SK-N-SH treated with all-trans-retinoic acid at 6 μM for 48 hours (cell line): ENCODE results near the gene CLEC16A.

Experiments used
- ARNTL ChIP-seq: fragments of 450-650 bp; formaldehyde crosslinking; IDR thresholded peaks from 2 replicates; pipeline ENCODE4 v1.5.0; 2020; ENCODE audit warnings: low read depth, mild to moderate bottlenecking, moderate library complexity, borderline replicate concordance
- BACH2 ChIP-seq: fragments of 250-450 bp; sonication (Bioruptor Pico); IDR thresholded peaks from 2 replicates; pipeline ENCODE4 v1.9.0; 2021; ENCODE audit warnings: mild to moderate bottlenecking, borderline replicate concordance
- CREB5 ChIP-seq: fragments of 250-450 bp; sonication (Bioruptor Pico); IDR thresholded peaks from 2 replicates; pipeline ENCODE4 v1.5.1; 2020; ENCODE audit warnings: low read depth, mild to moderate bottlenecking, moderate library complexity
- CSRNP3 ChIP-seq: fragments of 250-450 bp; sonication (Bioruptor Pico); IDR thresholded peaks from 2 replicates; pipeline ENCODE4 v1.5.1; 2021; ENCODE audit warnings: mild to moderate bottlenecking, moderate library complexity
- ESRRG ChIP-seq: fragments of 250-450 bp; sonication (Bioruptor Pico); IDR thresholded peaks from 2 replicates; pipeline ENCODE4 v1.6.1; 2021; ENCODE audit warnings: mild to moderate bottlenecking
- GLIS3 ChIP-seq: fragments of 250-450 bp; sonication (Bioruptor Pico); IDR thresholded peaks from 2 replicates; pipeline ENCODE4 v1.5.0; 2020; ENCODE audit warnings: mild to moderate bottlenecking, moderate library complexity
- PATZ1 ChIP-seq: fragments of 250-450 bp; sonication (Bioruptor Pico); IDR thresholded peaks from 2 replicates; pipeline ENCODE4 v1.8.0; 2020; ENCODE audit warnings: mild to moderate bottlenecking, moderate library complexity, borderline replicate concordance
- RARB ChIP-seq: fragments of 250-450 bp; sonication (Bioruptor Pico); IDR thresholded peaks from 2 replicates; pipeline ENCODE4 v1.8.0; 2021; ENCODE audit warnings: mild to moderate bottlenecking, moderate library complexity
- SNAI2 ChIP-seq: fragments of 250-450 bp; sonication (Bioruptor Pico); IDR thresholded peaks from 2 replicates; pipeline ENCODE4 v1.5.0; 2020; ENCODE audit warnings: mild to moderate bottlenecking, moderate library complexity
- TCF4 ChIP-seq: fragments of 250-450 bp; sonication (Bioruptor Pico); IDR thresholded peaks from 2 replicates; pipeline ENCODE4 v1.8.0; 2021; ENCODE audit warnings: mild to moderate bottlenecking, moderate library complexity, borderline replicate concordance
- ZFP3 ChIP-seq: fragments of 250-450 bp; sonication (Bioruptor Pico); IDR thresholded peaks from 2 replicates; pipeline ENCODE4 v1.5.0; 2020; ENCODE audit warnings: mild to moderate bottlenecking, moderate library complexity
- TF ChIP-seq, protein P1 (sequence below): fragments of 250-450 bp; sonication (Bioruptor Pico); IDR thresholded peaks from 2 replicates; pipeline ENCODE4 v1.5.0; 2020; ENCODE audit warnings: mild to moderate bottlenecking, moderate library complexity

DNA sequence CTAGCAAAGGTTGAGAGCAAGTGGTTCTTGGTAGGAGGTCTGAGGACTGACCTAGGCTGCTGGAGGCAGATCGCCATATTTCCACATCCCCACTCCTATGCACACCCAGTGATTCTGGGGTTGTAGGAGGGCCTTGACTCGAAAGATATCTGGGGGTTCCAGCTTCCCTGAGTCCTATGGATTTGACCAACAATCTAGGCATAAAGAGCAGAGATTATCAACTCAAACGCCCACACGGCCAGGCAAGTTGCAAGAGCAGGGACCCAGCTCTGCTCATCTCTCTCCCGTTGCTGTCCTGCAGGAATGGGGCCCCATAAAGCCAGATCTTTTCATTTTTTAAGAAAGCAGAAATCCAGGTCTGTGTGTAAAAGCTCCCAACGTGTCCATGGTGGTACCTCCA, 217.1 kb downstream of the CLEC16A start:
- TF ChIP-seq, protein P1, sequence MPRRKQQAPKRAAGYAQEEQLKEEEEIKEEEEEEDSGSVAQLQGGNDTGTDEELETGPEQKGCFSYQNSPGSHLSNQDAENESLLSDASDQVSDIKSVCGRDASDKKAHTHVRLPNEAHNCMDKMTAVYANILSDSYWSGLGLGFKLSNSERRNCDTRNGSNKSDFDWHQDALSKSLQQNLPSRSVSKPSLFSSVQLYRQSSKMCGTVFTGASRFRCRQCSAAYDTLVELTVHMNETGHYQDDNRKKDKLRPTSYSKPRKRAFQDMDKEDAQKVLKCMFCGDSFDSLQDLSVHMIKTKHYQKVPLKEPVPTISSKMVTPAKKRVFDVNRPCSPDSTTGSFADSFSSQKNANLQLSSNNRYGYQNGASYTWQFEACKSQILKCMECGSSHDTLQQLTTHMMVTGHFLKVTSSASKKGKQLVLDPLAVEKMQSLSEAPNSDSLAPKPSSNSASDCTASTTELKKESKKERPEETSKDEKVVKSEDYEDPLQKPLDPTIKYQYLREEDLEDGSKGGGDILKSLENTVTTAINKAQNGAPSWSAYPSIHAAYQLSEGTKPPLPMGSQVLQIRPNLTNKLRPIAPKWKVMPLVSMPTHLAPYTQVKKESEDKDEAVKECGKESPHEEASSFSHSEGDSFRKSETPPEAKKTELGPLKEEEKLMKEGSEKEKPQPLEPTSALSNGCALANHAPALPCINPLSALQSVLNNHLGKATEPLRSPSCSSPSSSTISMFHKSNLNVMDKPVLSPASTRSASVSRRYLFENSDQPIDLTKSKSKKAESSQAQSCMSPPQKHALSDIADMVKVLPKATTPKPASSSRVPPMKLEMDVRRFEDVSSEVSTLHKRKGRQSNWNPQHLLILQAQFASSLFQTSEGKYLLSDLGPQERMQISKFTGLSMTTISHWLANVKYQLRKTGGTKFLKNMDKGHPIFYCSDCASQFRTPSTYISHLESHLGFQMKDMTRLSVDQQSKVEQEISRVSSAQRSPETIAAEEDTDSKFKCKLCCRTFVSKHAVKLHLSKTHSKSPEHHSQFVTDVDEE (CRISPR knock-in tag) = no peak
- no peak for TF ChIP-seq SNAI2
- TF ChIP-seq BACH2 = no peak
- TF ChIP-seq CSRNP3 (CRISPR knock-in tag) = no peak
- no peak for TF ChIP-seq TCF4 (CRISPR knock-in tag)
- TF ChIP-seq RARB (CRISPR knock-in tag) = no peak
- TF ChIP-seq GLIS3 (CRISPR knock-in tag) = no peak
- TF ChIP-seq PATZ1 (CRISPR knock-in tag) = no peak
- TF ChIP-seq CREB5 (CRISPR knock-in tag) = no peak
- TF ChIP-seq ZFP3 = no peak
- no peak for TF ChIP-seq ARNTL (CRISPR knock-in tag)
- TF ChIP-seq ESRRG (CRISPR knock-in tag) = no peak
